KBM-7 (cell line): ENCODE results near the gene OR5A1.

Experiments
- DNase-seq: peaks from one replicate; pipeline ENCODE4 v3.0.0-alpha.2; 2015
- in situ Hi-C: fragments of 300-500 bp; cut with MboI; formaldehyde crosslinking; loops from 2 replicates; pipeline ENCODE4 v1.14.3; 2020; ENCODE audit warnings: low sequenced_read_pairs, low pct_unique_long_range_greater_than_20kb, mixed read lengths

Gene OR5A1

DNA sequence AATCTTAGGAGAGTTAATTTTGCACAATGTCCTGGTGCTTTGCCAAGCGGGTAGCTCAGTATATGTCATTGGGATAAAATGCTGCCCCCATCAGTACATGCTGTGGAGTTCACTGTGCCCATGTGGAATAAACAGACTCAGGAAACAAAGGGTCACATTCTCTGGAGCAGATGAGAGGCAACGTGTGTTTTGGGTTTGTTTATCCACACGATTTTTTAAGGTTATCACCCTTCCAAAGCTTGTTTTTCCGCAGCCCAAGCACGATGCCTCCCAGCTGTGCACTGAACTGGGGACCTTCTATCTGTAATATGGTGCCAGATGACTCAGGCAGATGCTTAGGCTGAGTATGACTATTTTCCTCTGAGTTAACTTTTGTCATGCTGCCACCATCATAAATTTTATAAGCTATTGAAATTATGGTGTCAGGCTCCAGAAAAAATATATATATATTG is 26.9 kb downstream of the OR5A1 start:
- no peak for DNase-seq
- in situ Hi-C loops, result no loop called here

DNA sequence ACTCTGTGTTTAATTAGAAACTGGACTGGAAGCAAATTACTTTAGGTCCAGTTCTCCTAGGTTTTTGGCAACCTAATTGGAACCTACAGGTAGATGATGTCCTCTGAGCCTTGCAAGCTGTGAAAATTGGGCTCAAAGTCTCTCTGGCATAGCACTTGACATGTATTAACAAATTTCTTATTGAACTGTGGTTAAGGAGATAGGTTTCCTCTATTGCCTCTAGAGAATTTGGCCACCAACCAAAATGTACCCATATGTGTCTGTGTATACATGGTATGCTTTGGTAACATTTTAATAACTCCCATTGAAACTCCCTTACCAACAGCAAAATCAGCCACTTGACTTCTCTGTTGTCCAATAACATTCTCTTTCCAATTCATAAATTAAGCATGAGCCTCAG is 36.7 kb downstream of the OR5A1 start, which contains the start of gene OR4D10:
Gene OR4D10, plus strand, starts transcription at position 301 of the 400 bp plus-strand sequence. CDS start 4,115 bp downstream, outside the sequence.
- no peak for DNase-seq

DNA sequence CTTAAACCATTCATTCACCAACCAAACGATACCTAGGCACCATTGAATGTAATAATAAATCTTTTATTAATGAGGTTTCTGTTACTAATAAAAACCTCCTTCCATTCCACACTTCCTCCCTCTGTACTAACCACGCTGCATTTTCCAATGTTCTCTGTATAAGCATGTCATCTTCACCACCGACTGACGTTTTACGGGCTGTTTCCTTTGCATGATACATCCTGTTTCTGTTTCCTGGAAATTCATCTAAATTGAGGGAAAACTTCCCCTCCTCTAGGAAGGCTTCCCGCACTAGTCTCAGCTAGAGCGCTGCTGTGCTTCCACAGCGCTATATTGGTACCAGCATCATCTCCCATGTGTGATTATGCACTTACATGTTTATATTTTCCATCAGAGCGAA is 38.9 kb downstream of the OR5A1 start:
- no peak for DNase-seq
- in situ Hi-C loops, result no loop called here

More for the DNA sequence above, 36.7 kb downstream of the OR5A1 start, which contains the start of gene OR4D10:
- in situ Hi-C loops, result no loop called here

DNA sequence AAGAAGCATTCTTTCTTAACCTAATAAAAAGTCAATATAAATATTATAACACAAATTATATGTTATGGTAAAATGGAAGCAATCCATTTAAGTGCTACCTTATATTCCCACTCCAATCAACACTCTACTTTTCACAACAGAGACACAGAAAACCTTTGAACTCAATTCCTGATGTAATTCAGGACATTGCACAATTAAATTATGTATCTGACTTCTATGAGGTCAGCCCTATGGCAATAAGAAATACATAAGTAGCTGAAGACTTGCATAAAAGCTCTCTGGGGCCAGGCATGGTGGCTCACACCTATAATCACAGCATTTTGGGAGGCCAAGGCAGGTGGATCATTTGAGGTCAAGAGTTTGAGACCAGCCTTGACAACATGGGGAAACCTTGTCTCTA is 43.6 kb downstream of the OR5A1 start:
- DNase-seq, result no peak
- in situ Hi-C loops, result no loop called here

DNA sequence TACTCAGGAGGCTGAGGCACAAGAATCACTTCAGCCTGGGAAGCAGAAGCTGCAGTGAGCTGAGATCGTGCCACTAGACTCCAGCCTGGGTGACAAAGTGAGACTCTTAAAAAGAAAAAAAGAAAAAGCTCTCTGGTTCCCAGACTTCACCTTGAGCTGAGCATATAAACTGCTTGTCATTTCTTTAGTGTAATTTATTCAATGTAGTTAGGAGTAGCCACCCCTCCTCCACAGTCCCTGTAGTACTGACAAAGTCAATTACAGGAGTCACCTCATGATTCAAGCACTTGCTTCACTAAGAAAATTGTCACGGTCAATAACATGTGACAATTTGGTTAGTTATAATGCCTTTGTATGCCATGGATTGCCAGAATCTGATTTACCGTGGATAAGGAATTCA is 44.1 kb downstream of the OR5A1 start:
- in situ Hi-C loops, result no loop called here
- no peak for DNase-seq
